ENCODE measurements around the gene OR10A4. TPM values are rescaled to one million over a fixed set of nuclear protein-coding genes. Genes with fewer than 3 reads are reported as not detected.

The OR10A4 gene
- total RNA-seq, 6 experiments from 2014 or later = not detected

DNA sequence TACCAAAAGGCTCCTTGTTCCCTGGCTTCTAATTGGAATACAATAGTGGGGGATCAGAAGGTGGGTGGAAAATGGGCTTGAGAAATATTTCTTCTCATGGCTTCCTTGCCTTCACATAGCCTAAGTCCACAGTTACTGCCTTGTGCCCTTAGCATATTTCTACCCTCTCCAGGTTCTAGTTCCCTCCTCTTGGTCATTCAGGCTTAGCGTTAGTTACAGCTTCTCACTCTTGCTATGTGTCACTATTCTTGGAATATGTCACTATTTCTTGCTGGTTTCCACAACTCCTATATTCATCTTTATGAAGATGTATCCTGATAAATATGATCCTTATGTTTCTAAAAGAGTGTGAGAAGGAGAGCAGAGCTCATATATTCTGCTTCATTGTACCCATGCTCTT is 13.4 kb downstream of the OR10A4 start:
- H3K27ac ChIP-seq = no peak overlapping the region
- ATAC-seq = no peak
- no peak for DNase-seq
- no peaks in the 10 kb centered on the region for H3K9me3 ChIP-seq
- no peaks in the 10 kb centered on the region for H3K4me1 ChIP-seq
- no peaks in the 10 kb centered on the region for H3K27me3 ChIP-seq
- TF ChIP-seq, protein P1, sequence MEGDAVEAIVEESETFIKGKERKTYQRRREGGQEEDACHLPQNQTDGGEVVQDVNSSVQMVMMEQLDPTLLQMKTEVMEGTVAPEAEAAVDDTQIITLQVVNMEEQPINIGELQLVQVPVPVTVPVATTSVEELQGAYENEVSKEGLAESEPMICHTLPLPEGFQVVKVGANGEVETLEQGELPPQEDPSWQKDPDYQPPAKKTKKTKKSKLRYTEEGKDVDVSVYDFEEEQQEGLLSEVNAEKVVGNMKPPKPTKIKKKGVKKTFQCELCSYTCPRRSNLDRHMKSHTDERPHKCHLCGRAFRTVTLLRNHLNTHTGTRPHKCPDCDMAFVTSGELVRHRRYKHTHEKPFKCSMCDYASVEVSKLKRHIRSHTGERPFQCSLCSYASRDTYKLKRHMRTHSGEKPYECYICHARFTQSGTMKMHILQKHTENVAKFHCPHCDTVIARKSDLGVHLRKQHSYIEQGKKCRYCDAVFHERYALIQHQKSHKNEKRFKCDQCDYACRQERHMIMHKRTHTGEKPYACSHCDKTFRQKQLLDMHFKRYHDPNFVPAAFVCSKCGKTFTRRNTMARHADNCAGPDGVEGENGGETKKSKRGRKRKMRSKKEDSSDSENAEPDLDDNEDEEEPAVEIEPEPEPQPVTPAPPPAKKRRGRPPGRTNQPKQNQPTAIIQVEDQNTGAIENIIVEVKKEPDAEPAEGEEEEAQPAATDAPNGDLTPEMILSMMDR (IDR thresholded peaks at IDR 0.05) = no peak
- no peak for TF ChIP-seq POLR2A (IDR thresholded peaks at IDR 0.05)
- intact Hi-C loops (cut with DNase I) = no loop called here
- no peaks in the 10 kb centered on the region for H3K36me3 ChIP-seq
- no peak overlapping the region for H3K4me3 ChIP-seq
- 54% methylated on average over 1 of the region's 1 CpG for WGBS (ENCODE audit: insufficient coverage, low coverage, low lambda C conversion rate, missing lambda C conversion rate)

DNA sequence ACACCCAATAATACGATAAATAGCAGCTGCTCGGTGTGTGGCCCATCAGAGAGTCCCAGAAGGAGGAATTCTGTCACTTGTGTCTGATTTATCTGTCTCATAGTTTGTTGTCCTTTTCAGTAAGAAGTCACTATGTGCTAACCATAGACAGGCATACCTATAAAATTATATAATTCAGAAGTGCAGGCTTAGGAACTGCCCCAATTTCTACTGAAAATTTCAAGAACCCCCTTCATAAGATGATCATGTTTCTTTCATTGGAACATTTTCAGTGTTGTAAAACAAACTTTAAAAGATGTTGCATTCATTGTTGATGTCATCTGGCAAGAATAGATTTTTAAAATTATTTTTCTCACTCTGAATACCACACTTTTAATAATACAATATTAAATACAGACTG is 16.0 kb downstream of the OR10A4 start, which contains the start of gene OR2D2:
TSS of gene OR2D2 (minus strand) at position 101 of the 400 bp plus-strand sequence. CDS start at position 101, 0 bp downstream.
- Histone ChIP-seq H3K9me3 (no peaks in the 10 kb centered on the region), H3K4me1 (no peaks in the 10 kb centered on the region), H3K27me3 (no peaks in the 10 kb centered on the region), H3K27ac (no peak within 1 kb of the TSS), H3K4me3 (no peak within 1 kb of the TSS), H3K36me3 (no peaks in the 10 kb centered on the region)
- ATAC-seq = no peak
- TF ChIP-seq, protein P1 (IDR thresholded peaks at IDR 0.05) = no peak
- WGBS (ENCODE audit: insufficient coverage, low coverage, low lambda C conversion rate, missing lambda C conversion rate) = 50% methylated on average over 2 of the region's 2 CpGs
- DNase-seq = no peak
- intact Hi-C loops (cut with DNase I) = no loop called here

DNA sequence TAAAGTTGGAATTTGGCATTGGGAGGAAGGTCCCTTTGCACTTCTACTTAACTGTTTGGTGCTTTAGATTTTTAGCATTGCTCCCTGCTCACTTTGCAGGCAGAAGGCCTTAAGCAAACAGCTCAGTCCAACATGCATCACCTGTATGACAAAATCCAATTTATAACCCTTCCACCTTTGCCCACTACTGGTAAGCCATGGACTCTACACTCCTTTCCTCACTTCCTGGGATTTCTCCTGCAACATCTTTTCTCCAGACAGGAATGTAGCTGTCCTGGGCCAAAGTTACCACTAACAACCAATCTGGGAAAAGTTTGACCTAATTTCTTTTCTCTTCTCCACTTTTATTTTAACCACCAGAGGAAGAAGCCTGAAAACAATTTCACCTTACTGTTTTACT is 17.7 kb downstream of the OR10A4 start:
- Histone ChIP-seq H3K27me3 (no peaks in the 10 kb centered on the region), H3K27ac (no peak overlapping the region), H3K4me1 (no peaks in the 10 kb centered on the region), H3K9me3 (no peaks in the 10 kb centered on the region), H3K4me3 (no peak overlapping the region), H3K36me3 (no peaks in the 10 kb centered on the region)
- DNase-seq = no peak
- intact Hi-C loops (cut with DNase I) = no loop called here
- no peak for ATAC-seq
- no peak for TF ChIP-seq POLR2A (IDR thresholded peaks at IDR 0.05)
- TF ChIP-seq, protein P1 (IDR thresholded peaks at IDR 0.05) = no peak

DNA sequence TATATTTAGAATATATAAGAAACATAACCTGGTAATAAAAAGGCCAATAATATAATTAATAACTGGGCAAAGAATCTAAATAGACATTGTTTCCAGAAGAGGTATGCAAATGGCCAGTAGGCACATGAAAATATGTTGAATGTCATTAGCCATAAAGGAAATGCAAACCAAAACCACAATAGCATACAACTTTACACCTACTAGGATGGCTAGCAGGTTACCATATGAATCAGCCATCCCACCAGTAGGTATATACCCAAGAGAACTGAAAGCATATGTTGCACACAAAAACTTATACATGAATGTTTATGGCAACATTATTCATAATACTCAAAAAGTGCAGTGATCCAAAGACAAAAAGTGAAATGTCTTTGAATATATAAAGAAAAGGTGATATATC is 18.6 kb downstream of the OR10A4 start:
- H3K4me1 ChIP-seq = no peaks in the 10 kb centered on the region
- DNase-seq (no peak), ATAC-seq (no peak)
- H3K27me3 ChIP-seq = no peaks in the 10 kb centered on the region
- no peaks in the 10 kb centered on the region for H3K36me3 ChIP-seq
- TF ChIP-seq, protein P1 (IDR thresholded peaks at IDR 0.05) = no peak
- no peak for TF ChIP-seq POLR2A (IDR thresholded peaks at IDR 0.05)
- intact Hi-C loops (cut with DNase I) = no loop called here
- no peaks in the 10 kb centered on the region for H3K9me3 ChIP-seq
- no peak overlapping the region for H3K4me3 ChIP-seq
- no peak overlapping the region for H3K27ac ChIP-seq

DNA sequence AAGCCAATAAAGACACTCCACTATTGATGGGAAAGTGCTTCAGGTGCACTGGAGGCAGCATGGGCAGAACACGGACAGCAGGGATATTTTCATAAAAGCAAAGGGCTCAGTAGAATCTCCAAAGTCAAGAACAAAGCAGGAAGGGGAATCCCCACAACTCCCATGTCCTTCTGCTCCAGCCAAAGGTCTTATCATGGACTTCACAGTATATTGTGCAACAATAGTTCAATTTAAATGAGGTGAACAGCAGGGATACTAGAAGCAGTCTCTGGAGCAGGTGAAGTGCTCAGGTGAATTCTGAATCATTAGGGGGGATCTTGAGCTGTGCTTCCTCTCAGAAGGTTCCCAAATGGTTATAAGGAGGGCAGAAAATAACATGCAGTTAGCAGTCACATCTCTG is 22.5 kb downstream of the OR10A4 start:
- TF ChIP-seq POLR2A (IDR thresholded peaks at IDR 0.05) = no peak
- TF ChIP-seq, protein P1 (IDR thresholded peaks at IDR 0.05) = no peak
- Histone ChIP-seq H3K27ac (no peak overlapping the region), H3K4me3 (no peak overlapping the region), H3K9me3 (no peaks in the 10 kb centered on the region), H3K4me1 (no peaks in the 10 kb centered on the region), H3K27me3 (no peaks in the 10 kb centered on the region), H3K36me3 (no peaks in the 10 kb centered on the region)
- ATAC-seq (peak in 3 of 4 donors; percentile 13 to 86 (median 18)), DNase-seq (no peak)
- 36% methylated on average over 1 of the region's 1 CpG for WGBS (ENCODE audit: insufficient coverage, low coverage, low lambda C conversion rate, missing lambda C conversion rate)
- intact Hi-C loops (cut with DNase I) = no loop called here
